Thymus (tissue), 11 donors: ENCODE data around the gene HOXA3. TPM values are rescaled to one million over a fixed set of nuclear protein-coding genes. Genes with fewer than 3 reads are reported as not detected.

Experiments
- DNase-seq, 9 donors: peaks; one replicate each; pipeline ENCODE4 v3.0.0-alpha.2; 2013; ENCODE audit warnings: low spot score in 9 of 9, low read depth in 6 of 9, missing footprints in 1 of 9
- H3K27ac ChIP-seq, 2 donors: one replicate each; pipeline ENCODE4 v1.5.1; 2013; ENCODE audit warnings: control low read depth in 1 of 2, low read depth in 1 of 2, low read length in 1 of 2, mild to moderate bottlenecking in 1 of 2, moderate library complexity in 1 of 2
- H3K27me3 ChIP-seq, 2 donors: one replicate each; pipeline ENCODE4 v1.5.1; 2013; ENCODE audit warnings: low read length in 1 of 2; ENCODE audit not compliant: control insufficient read depth in 2 of 2, insufficient read depth in 1 of 2
- H3K36me3 ChIP-seq, 2 donors: one replicate each; pipeline ENCODE4 v1.5.1; 2013; ENCODE audit warnings: low read length in 1 of 2, mild to moderate bottlenecking in 1 of 2, moderate library complexity in 1 of 2; ENCODE audit not compliant: control insufficient read depth in 2 of 2, insufficient read depth in 2 of 2
- H3K4me1 ChIP-seq, 2 donors: one replicate each; pipeline ENCODE4 v1.5.1; 2013; ENCODE audit warnings: low read length in 2 of 2; ENCODE audit not compliant: control insufficient read depth in 2 of 2, insufficient read depth in 2 of 2
- H3K4me3 ChIP-seq, 2 donors: one replicate each; pipeline ENCODE4 v1.5.1; 2013; ENCODE audit warnings: low read length in 2 of 2, control low read depth in 1 of 2, mild to moderate bottlenecking in 1 of 2
- H3K9me3 ChIP-seq, 2 donors: one replicate each; pipeline ENCODE4 v1.5.1; 2013; ENCODE audit warnings: low read length in 1 of 2, mild to moderate bottlenecking in 1 of 2; ENCODE audit not compliant: control insufficient read depth in 2 of 2, insufficient read depth in 1 of 2
- WGBS: extraction: QIAGEN DNeasy Blood & Tissue Kit; methylation state at CpG from one replicate; pipeline ENCODE4 v1.1.7; 2013; 5-methylcytosine and 5-hydroxymethylcytosine counted together
- polyA plus RNA-seq: library from polyadenylated mRNA; stranded (reverse); fragments of 200-250 nt; gene quantifications from one replicate; pipeline ENCODE4 v1.2.3, GENCODE V29; 2013
- total RNA-seq: library from RNA; stranded (reverse); fragments of 120-200 nt; gene quantifications from one replicate; pipeline ENCODE4 v1.2.4, GENCODE V29; 2013
- donor health status: healthy.

HOXA3 gene
- total and polyA plus RNA-seq, 2 donors: 0.80 to 5.5 TPM

DNA sequence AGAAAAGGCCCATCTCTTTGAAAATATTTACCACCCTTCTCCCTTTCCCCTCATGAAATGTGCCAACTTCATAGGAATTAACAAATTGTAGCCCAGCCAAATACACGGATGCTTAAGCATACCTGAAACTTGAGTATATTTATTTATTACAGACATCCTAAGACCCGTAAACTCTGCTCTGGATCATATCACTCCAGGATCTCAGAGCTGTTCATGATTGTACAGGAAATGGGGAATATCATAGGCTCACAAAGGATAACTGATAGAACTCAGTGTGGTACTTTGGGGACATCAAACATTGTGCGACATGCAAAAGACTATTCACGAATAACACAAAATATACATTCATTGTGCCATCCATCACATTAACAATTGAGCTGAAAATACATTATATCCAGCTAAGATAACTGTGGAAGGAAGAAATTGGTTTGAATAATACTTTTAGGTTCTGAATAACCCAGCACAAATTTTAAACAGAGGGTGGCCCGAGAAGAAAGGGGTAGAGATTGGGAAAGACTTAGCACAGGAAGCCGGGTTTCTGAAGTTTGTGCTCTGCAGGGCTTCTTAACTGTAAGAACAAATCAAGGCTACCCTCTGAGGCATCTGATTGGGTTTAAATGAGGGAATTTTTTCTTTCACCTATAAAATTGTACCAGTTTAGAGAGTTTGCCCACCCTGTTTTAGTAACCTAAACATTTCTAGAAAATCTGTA, 59.0 kb downstream of the HOXA3 start:
- H3K4me3 ChIP-seq: no peak overlapping the region
- H3K27me3 ChIP-seq: peaks cover 81 to 100% of the 10 kb centered on the region in 2 donors
- WGBS: 48% methylated on average over 6 of the region's 6 CpGs
- H3K36me3 ChIP-seq: no peaks in the 10 kb centered on the region
- no peak overlapping the region for H3K27ac ChIP-seq
- H3K4me1 ChIP-seq: peaks cover 11 to 24% of the 10 kb centered on the region in 2 donors
- H3K9me3 ChIP-seq: no peaks in the 10 kb centered on the region
- no peak for DNase-seq

DNA sequence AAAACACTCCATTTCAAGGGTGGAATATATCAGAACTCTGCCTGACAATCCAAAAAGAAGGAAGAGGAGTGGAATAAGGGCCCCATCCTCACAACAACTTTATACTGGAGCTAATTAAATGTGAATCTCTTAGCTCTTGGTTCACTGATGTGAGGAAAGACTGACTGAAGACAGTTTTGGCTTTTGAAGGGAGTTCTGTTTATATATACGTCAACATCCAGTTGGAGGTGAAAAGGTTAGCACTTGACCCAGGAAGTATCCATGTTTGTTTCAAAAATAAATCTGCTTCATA, 59.6 kb downstream of the HOXA3 start:
- peaks cover 9 to 23% of the 10 kb centered on the region in 2 donors for H3K4me1 ChIP-seq
- H3K9me3 ChIP-seq: peaks cover 0 to 3% of the 10 kb centered on the region in 2 donors
- H3K27me3 ChIP-seq: peaks cover 80 to 100% of the 10 kb centered on the region in 2 donors
- H3K4me3 ChIP-seq: no peak overlapping the region
- no peak for DNase-seq
- H3K36me3 ChIP-seq: no peaks in the 10 kb centered on the region
- H3K27ac ChIP-seq: no peak overlapping the region
- WGBS: 88% methylated on average over 1 of the region's 1 CpG

DNA sequence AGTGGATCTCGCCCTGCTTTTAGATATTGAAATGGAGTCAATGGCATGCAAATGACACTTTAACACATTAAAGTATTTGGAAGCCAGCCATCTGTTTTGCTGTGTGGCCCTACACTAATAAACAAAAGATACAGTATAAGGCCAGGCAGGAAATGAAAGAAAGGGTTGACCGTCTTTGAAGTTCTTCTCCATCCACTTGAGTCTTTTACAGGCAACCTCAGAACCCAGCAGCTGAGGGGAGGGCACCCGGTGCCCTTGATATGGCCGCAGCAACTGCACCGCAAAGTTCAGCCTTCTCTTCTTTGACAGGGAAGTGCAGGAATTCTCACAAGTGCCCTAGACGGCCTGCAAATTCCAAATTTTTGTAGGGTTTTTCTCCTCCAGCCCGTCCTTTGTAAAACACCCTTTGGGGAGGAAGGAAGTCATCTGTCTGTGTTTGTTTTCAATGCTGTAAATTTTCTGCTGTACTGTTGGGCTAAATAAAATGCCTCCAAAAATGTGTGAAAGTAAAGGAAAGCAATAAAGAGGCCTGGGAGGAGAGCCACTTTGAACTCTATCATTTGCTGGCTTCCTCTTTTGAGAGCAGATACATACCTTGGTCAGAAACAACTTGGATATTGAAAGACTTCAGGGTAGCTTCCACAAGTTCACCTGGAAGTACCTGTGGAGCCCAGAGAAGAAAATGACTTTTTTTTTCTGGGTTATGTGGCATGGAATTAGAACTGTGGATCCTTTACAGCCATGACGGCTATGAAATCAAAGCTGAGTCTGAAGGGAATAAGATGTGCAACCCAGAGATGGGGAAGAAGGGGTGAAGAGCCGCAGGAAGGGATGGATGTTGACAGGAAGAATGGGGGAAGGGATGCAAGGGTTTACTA, 60.2 kb downstream of the HOXA3 start:
- 26% methylated on average over 9 of the region's 9 CpGs for WGBS
- Histone ChIP-seq H3K27ac (no peak overlapping the region), H3K4me3 (no peak overlapping the region), H3K9me3 (peaks cover 0 to 3% of the 10 kb centered on the region in 2 donors), H3K27me3 (peaks cover 75 to 100% of the 10 kb centered on the region in 2 donors), H3K4me1 (peaks cover 6 to 21% of the 10 kb centered on the region in 2 donors), H3K36me3 (no peaks in the 10 kb centered on the region)
- no peak for DNase-seq

DNA sequence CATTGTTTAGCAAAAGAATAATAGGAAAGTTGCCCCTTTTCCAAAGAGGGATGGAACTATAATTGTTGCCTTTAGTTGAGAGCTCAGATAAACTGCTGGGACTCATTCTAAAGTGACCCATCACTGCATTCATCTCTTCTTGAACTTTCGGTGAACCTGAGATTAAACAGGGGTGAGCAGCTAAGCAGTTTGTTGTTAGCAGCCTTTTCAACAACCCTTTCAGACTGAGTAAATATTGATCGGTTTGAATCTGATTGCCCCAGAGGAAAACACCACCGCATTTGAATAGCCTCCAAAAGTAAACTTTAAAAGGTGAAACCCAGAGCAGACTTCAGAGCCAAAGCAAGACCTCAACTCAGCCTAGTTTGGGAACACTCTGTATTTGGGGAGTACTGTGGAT, 61.3 kb downstream of the HOXA3 start:
- H3K9me3 ChIP-seq: peaks cover 0 to 3% of the 10 kb centered on the region in 2 donors
- WGBS: 22% methylated on average over 3 of the region's 3 CpGs
- H3K27ac ChIP-seq: no peak overlapping the region
- no peaks in the 10 kb centered on the region for H3K36me3 ChIP-seq
- DNase-seq: no peak
- peaks cover 0 to 13% of the 10 kb centered on the region in 2 donors for H3K4me1 ChIP-seq
- H3K4me3 ChIP-seq: no peak overlapping the region
- H3K27me3 ChIP-seq: peaks cover 70 to 99% of the 10 kb centered on the region in 2 donors

DNA sequence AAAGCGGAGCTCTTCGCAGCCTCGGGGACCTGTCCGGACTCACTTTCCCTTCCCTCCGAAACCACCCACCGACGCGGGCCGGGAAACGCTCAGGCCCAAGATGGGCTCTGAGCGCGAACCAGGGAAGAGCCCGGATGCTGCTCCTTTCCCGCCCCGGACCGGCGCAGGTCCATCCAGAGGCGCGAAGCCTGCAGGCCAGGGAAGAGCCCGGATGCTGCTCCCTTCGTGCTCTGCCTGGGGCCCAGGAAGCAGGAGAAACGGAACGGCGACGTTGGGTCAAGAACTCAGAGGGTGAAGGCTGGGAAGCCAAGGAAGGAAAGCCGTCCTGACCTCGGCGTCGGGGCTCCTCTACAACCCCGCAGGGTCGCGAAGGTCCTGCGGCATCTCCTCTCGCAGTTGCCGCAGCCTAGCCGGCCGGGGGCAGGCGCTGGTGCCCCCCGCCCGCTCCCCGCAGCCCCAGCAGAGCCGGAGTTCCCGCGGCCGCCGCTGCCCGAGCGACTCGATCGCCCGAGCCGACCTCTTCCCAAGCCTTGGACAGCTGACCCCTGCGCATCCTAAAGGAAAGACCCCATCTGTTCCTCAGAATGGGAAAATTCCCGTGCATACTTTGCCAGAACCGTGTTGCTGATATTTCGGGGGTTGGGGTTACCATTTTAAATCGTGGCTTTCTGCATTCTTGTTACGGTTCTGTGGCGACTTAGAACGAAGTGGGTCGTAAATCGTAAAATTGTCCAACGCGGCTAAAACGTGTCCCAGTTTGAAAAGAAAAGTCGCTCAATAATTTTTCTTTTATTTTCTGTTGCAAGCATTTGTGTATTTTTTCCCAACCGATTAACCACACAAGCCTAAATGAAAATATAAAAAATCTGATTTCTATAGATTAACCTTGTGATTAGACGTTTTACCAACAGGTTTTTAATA, 64.1 kb downstream of the HOXA3 start:
- Histone ChIP-seq H3K9me3 (peaks cover 0 to 3% of the 10 kb centered on the region in 2 donors), H3K36me3 (no peaks in the 10 kb centered on the region), H3K4me3 (no peak overlapping the region), H3K27ac (no peak overlapping the region), H3K4me1 (peaks cover 0 to 6% of the 10 kb centered on the region in 2 donors), H3K27me3 (peaks cover 46 to 83% of the 10 kb centered on the region in 2 donors)
- 14% methylated on average over 68 of the region's 68 CpGs for WGBS
- DNase-seq: no peak

DNA sequence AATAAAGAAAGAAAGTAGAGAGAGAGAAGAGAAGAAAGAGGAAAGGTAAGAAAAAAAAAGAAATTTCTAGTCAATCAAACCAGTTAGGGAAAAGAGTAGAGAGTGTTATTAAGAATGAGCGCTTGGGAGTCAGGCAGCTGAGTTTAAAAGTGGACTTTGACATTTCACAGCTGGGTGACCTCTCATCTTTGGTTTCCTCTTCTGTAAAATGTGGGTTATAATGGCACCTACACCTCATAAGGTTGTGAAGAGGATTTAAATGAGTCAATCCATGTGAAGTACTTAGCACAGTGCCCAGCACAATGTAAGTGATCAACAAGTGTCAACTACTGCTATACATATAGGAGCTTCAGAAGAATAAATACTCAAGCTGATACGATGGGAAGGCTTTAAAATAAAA, 68.7 kb downstream of the HOXA3 start:
- no peaks in the 10 kb centered on the region for H3K36me3 ChIP-seq
- H3K4me3 ChIP-seq: no peak overlapping the region
- peaks cover 11 to 36% of the 10 kb centered on the region in 2 donors for H3K27me3 ChIP-seq
- no peak overlapping the region for H3K27ac ChIP-seq
- no peak for DNase-seq
- 97% methylated on average over 2 of the region's 2 CpGs for WGBS
- H3K9me3 ChIP-seq: peaks cover 0 to 3% of the 10 kb centered on the region in 2 donors
- H3K4me1 ChIP-seq: peaks cover 0 to 6% of the 10 kb centered on the region in 2 donors

DNA sequence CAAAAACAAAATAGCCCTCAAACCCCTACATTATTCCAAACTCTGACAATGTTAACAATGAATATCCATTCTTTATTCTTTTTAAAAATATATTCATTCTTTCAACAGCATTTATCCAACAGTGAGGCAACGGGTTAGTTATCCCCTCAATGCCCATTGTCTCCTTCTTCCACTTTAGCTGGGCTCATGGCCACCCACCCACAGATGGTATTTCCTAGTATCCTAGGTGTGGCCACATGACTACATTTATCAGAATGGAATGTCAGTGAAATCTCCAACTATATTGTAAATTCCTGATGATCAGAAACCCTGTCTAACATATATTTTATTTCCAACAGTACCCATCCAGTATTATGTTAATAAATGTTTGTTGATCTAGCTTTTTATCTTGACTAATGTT, 70.2 kb downstream of the HOXA3 start:
- Histone ChIP-seq H3K4me3 (no peak overlapping the region), H3K9me3 (no peaks in the 10 kb centered on the region), H3K27me3 (peaks cover 3 to 22% of the 10 kb centered on the region in 2 donors), H3K27ac (no peak overlapping the region), H3K36me3 (no peaks in the 10 kb centered on the region), H3K4me1 (no peaks in the 10 kb centered on the region)
- WGBS: 95% methylated on average over 1 of the region's 1 CpG
- no peak for DNase-seq

DNA sequence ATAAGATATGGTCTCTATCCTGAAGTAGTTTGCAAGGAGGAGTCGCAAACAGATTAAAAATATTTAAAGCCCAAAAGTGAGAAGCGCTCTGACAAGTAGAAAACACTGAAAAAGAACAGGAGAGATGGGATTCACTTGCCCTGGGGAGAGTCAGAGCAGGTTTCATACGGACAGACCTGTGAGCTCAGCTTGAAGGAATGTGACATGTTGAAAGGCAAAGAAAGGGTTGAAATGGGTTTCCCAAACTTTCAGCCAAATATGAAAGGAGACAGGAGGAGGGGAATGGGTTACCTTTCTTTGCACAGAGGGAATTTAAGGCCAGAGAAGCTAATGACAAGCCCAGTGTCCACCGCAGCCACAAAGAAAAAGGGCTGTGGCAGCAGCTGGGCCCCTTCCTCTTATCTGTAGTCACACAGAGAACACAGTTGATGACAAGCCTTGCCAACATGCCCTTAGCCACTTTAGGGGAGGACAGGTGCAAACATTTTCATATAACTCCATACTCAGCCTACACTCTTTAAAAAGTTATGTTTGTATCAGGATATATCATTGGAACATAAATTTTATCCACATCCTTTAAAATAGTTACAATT, 71.4 kb downstream of the HOXA3 start:
- Histone ChIP-seq H3K36me3 (no peaks in the 10 kb centered on the region), H3K27me3 (peaks cover 0 to 10% of the 10 kb centered on the region in 2 donors), H3K4me3 (no peak overlapping the region), H3K9me3 (no peaks in the 10 kb centered on the region), H3K4me1 (no peaks in the 10 kb centered on the region), H3K27ac (no peak overlapping the region)
- DNase-seq: no peak
- 89% methylated on average over 4 of the region's 4 CpGs for WGBS
